Neuronal stem cell (in vitro differentiated cells): ENCODE results near the gene GLB1L3.

Experiments used
- DNase-seq: peaks from one replicate; pipeline ENCODE4 v3.0.0-alpha.2; 2013; ENCODE audit warnings: low spot score
- H2AFZ ChIP-seq: one replicate; pipeline ENCODE4 v1.6.1; 2013; ENCODE audit warnings: mild to moderate bottlenecking, low read length, inconsistent platforms
- H2AK5ac ChIP-seq: 2 replicates; pipeline ENCODE4 v1.6.1; 2013; ENCODE audit warnings: low read depth, mild to moderate bottlenecking, inconsistent platforms, low read length, moderate library complexity, mixed read lengths
- H2BK120ac ChIP-seq: 2 replicates; pipeline ENCODE4 v1.6.1; 2013; ENCODE audit warnings: low read depth, mild to moderate bottlenecking, inconsistent platforms, low read length, moderate library complexity, mixed read lengths
- H2BK12ac ChIP-seq: one replicate; pipeline ENCODE4 v1.6.1; 2013; ENCODE audit warnings: low read length, inconsistent platforms
- H2BK15ac ChIP-seq: 2 replicates; pipeline ENCODE4 v1.6.1; 2013; ENCODE audit warnings: mild to moderate bottlenecking, low read length, inconsistent platforms, mixed read lengths
- H2BK5ac ChIP-seq: one replicate; pipeline ENCODE4 v1.6.1; 2013; ENCODE audit warnings: inconsistent platforms, mild to moderate bottlenecking, low read length, moderate library complexity
- H3K14ac ChIP-seq: one replicate; pipeline ENCODE4 v1.6.1; 2013; ENCODE audit warnings: low read length, inconsistent platforms
- H3K18ac ChIP-seq: 2 replicates; pipeline ENCODE4 v1.6.1; 2013; ENCODE audit warnings: low read length, inconsistent platforms
- H3K23ac ChIP-seq: 2 replicates; pipeline ENCODE4 v1.6.1; 2013; ENCODE audit warnings: low read depth, mild to moderate bottlenecking, mixed read lengths, low read length, inconsistent platforms; ENCODE audit not compliant: poor library complexity
- H3K27ac ChIP-seq: replicated peaks from 3 replicates; pipeline ENCODE4 v1.5.1; 2013; ENCODE audit warnings: low read length, inconsistent platforms
- H3K27me3 ChIP-seq, 3 experiments: 2 replicates each; pipeline ENCODE4 v1.6.1; 2013; ENCODE audit warnings: low read length in 3 of 3, mild to moderate bottlenecking in 2 of 3, inconsistent platforms in 1 of 3, low read depth in 1 of 3, mixed read lengths in 1 of 3, moderate library complexity in 1 of 3; ENCODE audit not compliant: control insufficient read depth in 3 of 3, insufficient read depth in 3 of 3
- H3K36me3 ChIP-seq, 2 donors: replicated peaks in 1 of 2; 2 replicates each; pipeline ENCODE4 v1.6.1; 2013; ENCODE audit warnings: low read length in 2 of 2; ENCODE audit not compliant: control insufficient read depth in 2 of 2, insufficient read depth in 2 of 2
- H3K4ac ChIP-seq: 2 replicates; pipeline ENCODE4 v1.6.1; 2013; ENCODE audit warnings: inconsistent platforms, mild to moderate bottlenecking, low read length, moderate library complexity
- H3K4me1 ChIP-seq, 2 donors: 1 replicate in 1 of 2; 2 replicates in 1 of 2; pipeline ENCODE4 v1.6.1; 2013; ENCODE audit warnings: low read length in 2 of 2, low read depth in 1 of 2; ENCODE audit not compliant: control insufficient read depth in 2 of 2, insufficient read depth in 1 of 2
- H3K4me2 ChIP-seq: one replicate; pipeline ENCODE4 v1.6.1; 2013; ENCODE audit warnings: mild to moderate bottlenecking, low read length, inconsistent platforms; ENCODE audit not compliant: insufficient read depth, poor library complexity, severe bottlenecking
- H3K4me3 ChIP-seq, 2 donors: 2 replicates each; pipeline ENCODE4 v1.5.1; 2013; ENCODE audit warnings: low read length in 2 of 2, mild to moderate bottlenecking in 2 of 2, inconsistent platforms in 1 of 2, moderate library complexity in 1 of 2
- H3K79me1 ChIP-seq: one replicate; pipeline ENCODE4 v1.6.1; 2013; ENCODE audit warnings: low read depth, mild to moderate bottlenecking, inconsistent platforms, low read length, moderate library complexity
- H3K9ac ChIP-seq: one replicate; pipeline ENCODE4 v1.6.1; 2013; ENCODE audit warnings: mild to moderate bottlenecking, low read depth, low read length, inconsistent platforms; ENCODE audit not compliant: poor library complexity
- H3K9me3 ChIP-seq, 2 donors: replicated peaks in 1 of 2; 2 replicates each; pipeline versions ENCODE3 to v1.6.1; 2013; ENCODE audit warnings: low read length in 2 of 2, mild to moderate bottlenecking in 2 of 2, inconsistent platforms in 1 of 2, low read depth in 1 of 2, mixed read lengths in 1 of 2, moderate library complexity in 1 of 2; ENCODE audit not compliant: control insufficient read depth in 2 of 2, insufficient read depth in 1 of 2
- H4K8ac ChIP-seq: one replicate; pipeline ENCODE4 v1.6.1; 2013; ENCODE audit warnings: low read depth, mild to moderate bottlenecking, inconsistent platforms, low read length, moderate library complexity
- H4K91ac ChIP-seq: one replicate; pipeline ENCODE4 v1.6.1; 2013; ENCODE audit warnings: low read length, low read depth, mild to moderate bottlenecking, inconsistent platforms; ENCODE audit not compliant: poor library complexity
- WGBS, 2 donors: extraction: QIAGEN DNeasy Blood & Tissue Kit; methylation state at CpG; one replicate each; pipeline ENCODE4 v1.1.7; 2013; ENCODE audit warnings: missing lambda C conversion rate in 2 of 2, mixed read lengths in 1 of 2; ENCODE audit not compliant: insufficient read length in 2 of 2, insufficient replicate concordance in 1 of 2; ENCODE audit errors: extremely low coverage in 2 of 2; 5-methylcytosine and 5-hydroxymethylcytosine counted together

Gene GLB1L3

GRCh38 chr11:134363592-134363991 lies 87.4 kb downstream of the GLB1L3 start:
- H3K18ac ChIP-seq = no peak overlapping the region
- no peaks in the 10 kb centered on the region for H3K4me1 ChIP-seq
- H3K79me1 ChIP-seq = no peaks in the 10 kb centered on the region
- H3K36me3 ChIP-seq = peaks cover 0 to under 1% of the 10 kb centered on the region in 2 donors
- H3K14ac ChIP-seq = no peak overlapping the region
- no peak overlapping the region for H2BK15ac ChIP-seq
- no peak overlapping the region for H3K27ac ChIP-seq
- peaks cover 0 to 3% (median 0%) of the 10 kb centered on the region in 3 experiments for H3K27me3 ChIP-seq
- WGBS, 2 donors = no CpG with 5 or more reads among the region's 7 CpGs
- no peak overlapping the region for H3K4ac ChIP-seq
- no peak overlapping the region for H3K4me3 ChIP-seq
- no peak overlapping the region for H2BK12ac ChIP-seq
- DNase-seq = no peak
- H3K23ac ChIP-seq = no peak overlapping the region
- H2BK120ac ChIP-seq = no peak overlapping the region
- H4K8ac ChIP-seq = no peak overlapping the region
- H2AK5ac ChIP-seq = no peak overlapping the region
- H3K9ac ChIP-seq = no peak overlapping the region
- no peak overlapping the region for H2BK5ac ChIP-seq
- no peak overlapping the region for H4K91ac ChIP-seq
- no peak overlapping the region for H2AFZ ChIP-seq
- no peak overlapping the region for H3K4me2 ChIP-seq
- H3K9me3 ChIP-seq = no peaks in the 10 kb centered on the region

- Histone ChIP-seq H3K4ac (no peak overlapping the region), H3K36me3 (peaks cover 0 to 3% of the 10 kb centered on the region in 2 donors), H2BK12ac (no peak overlapping the region), H2AK5ac (no peak overlapping the region), H3K4me2 (no peak overlapping the region), H2BK15ac (no peak overlapping the region), H3K4me1 (no peaks in the 10 kb centered on the region), H3K9me3 (no peaks in the 10 kb centered on the region), H3K79me1 (no peaks in the 10 kb centered on the region), H2AFZ (no peak overlapping the region), H3K14ac (no peak overlapping the region), H2BK5ac (no peak overlapping the region), H3K27me3 (peaks cover 0 to 3% (median 0%) of the 10 kb centered on the region in 3 experiments), H4K91ac (no peak overlapping the region), H3K27ac (no peak overlapping the region), H4K8ac (no peak overlapping the region), H2BK120ac (no peak overlapping the region), H3K4me3 (no peak overlapping the region), H3K9ac (no peak overlapping the region), H3K18ac (peak overlapping the region; percentile 67), H3K23ac (peak overlapping the region; percentile 25)
- DNase-seq = no peak
- no CpG with 5 or more reads among the region's 9 CpGs for WGBS, 2 donors
Observed at GRCh38 chr11:134364261-134364660, 88.1 kb downstream of the GLB1L3 start.

- Histone ChIP-seq H3K14ac (peak overlapping the region; percentile 65), H3K4me1 (no peaks in the 10 kb centered on the region)
- no CpG with 5 or more reads among the region's 22 CpGs for WGBS, 2 donors
Observed at GRCh38 chr11:134365011-134365925, 89.1 kb downstream of the GLB1L3 start.

GRCh38 chr11:134366254-134366653 lies 90.1 kb downstream of the GLB1L3 start:
- no peaks in the 10 kb centered on the region for H3K79me1 ChIP-seq
- no peak overlapping the region for H3K4ac ChIP-seq
- H3K23ac ChIP-seq = no peak overlapping the region
- no peaks in the 10 kb centered on the region for H3K4me1 ChIP-seq
- peaks cover 0 to 5% of the 10 kb centered on the region in 2 donors for H3K36me3 ChIP-seq
- no peak overlapping the region for H4K8ac ChIP-seq
- no peak overlapping the region for H3K27ac ChIP-seq
- no peak for DNase-seq
- H3K4me2 ChIP-seq = no peak overlapping the region
- H2BK15ac ChIP-seq = no peak overlapping the region
- no peak overlapping the region for H4K91ac ChIP-seq
- no peaks in the 10 kb centered on the region for H3K9me3 ChIP-seq
- no peak overlapping the region for H2BK120ac ChIP-seq
- H3K4me3 ChIP-seq = no peak overlapping the region
- H3K14ac ChIP-seq = no peak overlapping the region
- no peak overlapping the region for H2AK5ac ChIP-seq
- H3K27me3 ChIP-seq = no peaks in the 10 kb centered on the region
- no peak overlapping the region for H3K18ac ChIP-seq
- no peak overlapping the region for H2BK5ac ChIP-seq
- no peak overlapping the region for H2BK12ac ChIP-seq
- no peak overlapping the region for H2AFZ ChIP-seq
- no peak overlapping the region for H3K9ac ChIP-seq
- WGBS, 2 donors = no CpG with 5 or more reads among the region's 7 CpGs

More at GRCh38 chr11:134365011-134365925, 89.1 kb downstream of the GLB1L3 start:
- peak overlapping the region; percentile 61 for H3K9ac ChIP-seq
- peak overlapping the region; percentile 40 for H3K23ac ChIP-seq
- no peak overlapping the region for H3K4me2 ChIP-seq
- H2BK12ac ChIP-seq = no peak overlapping the region
- H2AK5ac ChIP-seq = no peak overlapping the region
- H3K79me1 ChIP-seq = no peaks in the 10 kb centered on the region
- no peak overlapping the region for H2BK15ac ChIP-seq
- no peak overlapping the region for H2BK120ac ChIP-seq
- DNase-seq = no peak
- H3K4me3 ChIP-seq = no peak overlapping the region
- H3K27ac ChIP-seq = no peak overlapping the region
- H3K36me3 ChIP-seq = peaks cover 0 to 3% of the 10 kb centered on the region in 2 donors
- no peak overlapping the region for H4K8ac ChIP-seq
- no peaks in the 10 kb centered on the region for H3K9me3 ChIP-seq
- H3K27me3 ChIP-seq = no peaks in the 10 kb centered on the region
- no peak overlapping the region for H2BK5ac ChIP-seq
- H3K18ac ChIP-seq = no peak overlapping the region
- no peak overlapping the region for H3K4ac ChIP-seq
- H4K91ac ChIP-seq = no peak overlapping the region
- no peak overlapping the region for H2AFZ ChIP-seq
